Heart left ventricle (tissue), 16 donors: Measurements from ENCODE around the gene TPD52L1. TPM values are rescaled to one million over a fixed set of nuclear protein-coding genes. Genes with fewer than 3 reads are reported as not detected.

Experiments used
- ATAC-seq, 4 donors: fragments of 200-7000 bp; cut with Tn5 transposase; one replicate each; pipeline ENCODE4 v1.9.1; 2020 to 2022; ENCODE audit warnings: moderate library complexity in 4 of 4, mild to moderate bottlenecking in 3 of 4, moderate number of reproducible peaks in 1 of 4
- DNase-seq, 5 donors: peaks; one replicate each; pipeline ENCODE4 v3.0.0-alpha.2; 2020
- H3K27ac ChIP-seq, 12 donors: fragments of 200-600 bp; sonication (generic) in 4 of 12; one replicate each; pipeline versions ENCODE4 v1.5.0 to v1.8.0; 2016 to 2022; ENCODE audit warnings: mild to moderate bottlenecking in 2 of 12
- H3K27me3 ChIP-seq, 9 donors: fragments of 200-600 bp; sonication (generic) in 2 of 9; one replicate each; pipeline versions ENCODE4 v1.5.1 to v1.8.0; 2016 to 2022; ENCODE audit warnings: mild to moderate bottlenecking in 3 of 9
- H3K36me3 ChIP-seq, 9 donors: fragments of 200-600 bp; sonication (generic) in 2 of 9; one replicate each; pipeline versions ENCODE4 v1.5.0 to v1.8.0; 2018 to 2022; ENCODE audit warnings: mild to moderate bottlenecking in 2 of 9
- H3K4me1 ChIP-seq, 12 donors: fragments of 200-600 bp; sonication (generic) in 4 of 12; one replicate each; pipeline versions ENCODE4 v1.5.0 to v1.8.0; 2016 to 2022; ENCODE audit warnings: mild to moderate bottlenecking in 3 of 12
- H3K4me3 ChIP-seq, 12 donors: fragments of 200-600 bp; sonication (generic) in 4 of 12; one replicate each; pipeline versions ENCODE4 v1.5.0 to v1.8.0; 2017 to 2022; ENCODE audit warnings: mild to moderate bottlenecking in 9 of 12, moderate library complexity in 4 of 12
- H3K9me3 ChIP-seq, 12 donors: fragments of 200-600 bp; sonication (generic) in 4 of 12; one replicate each; pipeline versions ENCODE4 v1.5.0 to v1.8.0; 2016 to 2022; ENCODE audit warnings: mild to moderate bottlenecking in 1 of 12
- CTCF ChIP-seq, 12 donors: fragments of 200-600 bp; sonication (generic) in 4 of 12; IDR thresholded peaks; one replicate each; pipeline versions ENCODE4 v1.5.0 to v1.8.0; 2018 to 2022; ENCODE audit warnings: antibody characterized with exemption in 12 of 12, mild to moderate bottlenecking in 5 of 12
- POLR2A ChIP-seq, 2 donors: fragments of 450-650 bp; IDR thresholded peaks; one replicate each; pipeline ENCODE4 v1.6.1; 2017; ENCODE audit warnings: antibody characterized with exemption in 2 of 2, mild to moderate bottlenecking in 2 of 2, moderate library complexity in 2 of 2
- WGBS, 4 donors: extraction: QIAGEN DNeasy Blood & Tissue Kit in 2 of 4; methylation state at CpG; one replicate each; pipeline versions ENCODE4 v1.1.5 to v1.1.7; 2013 to 2018; 5-methylcytosine and 5-hydroxymethylcytosine counted together
- intact Hi-C, 10 donors: fragments of 100-400 bp; cut with DNase I; formaldehyde crosslinking; loops; one replicate each; pipeline versions ENCODE4 v1.11.1 to v1.14.2; 2022
- polyA plus RNA-seq, 2 donors: library from polyadenylated mRNA; stranded (reverse); fragments of 200-250 nt; gene quantifications; one replicate each; pipeline ENCODE4 v1.2.3, GENCODE V29; 2013
- total RNA-seq, 9 donors: library from RNA; depleted of rRNA in 2 of 9; stranded (reverse); fragments of >200 nt in 2 of 9; fragmentation: NEBNext Ultra II Directional in 3 of 9; extraction: Animal tissue kit (Norgen Biotek cat#: 25700) in 3 of 9; gene quantifications; one replicate each; pipeline versions ENCODE4 v1.1.0 to v1.2.4, GENCODE V29; 2016 to 2023
- donor health status: ischemic (EF 13 %, LVEDD 7.1; RV severe dilation, severe dysfunction).
- donor health status: healthy with polysubstance abuse.
- donor health status: DM: no; HTN: yes; CAD: no.
- donor health status: DM: no; HTN: no; CAD: no.
- donor health status: ischemic (EF 25% LVEDD 6.9; RV normal size, moderate dysfunction).
- donor health status: ischemic (EF 25% LVEDD 5.7; RV mildly dilated, moderate dysfunction).
- donor health status: healthy.
- donor health status: DM: yes; HTN: yes; CAD: no.
- donor health status: ischemic (EF 35%, LVEDD 5.7; RV mildly dilated, moderate dysfunction).
- donor health status: nonischemic (EF 11% LVEDD 7.7; RV severe dilation, severe dysfunction).
- donor health status: DM: yes; HTN: yes; CAD: no.
- donor health status: PGD.
- donor health status: ischemic (EF 29% LVEDD 5.4; RV normal size, mild dysfunction).
- donor health status: nonischemic (EF 23%, LVEDD 6.1; RV moderate dilation, normal function).

TPD52L1 gene
- total and polyA plus RNA-seq, 11 donors = 13.0 to 146 (median 69.2) TPM

GRCh38 chr6:125207956-125208355 lies 54.4 kb downstream of the TPD52L1 start:
- H3K27ac ChIP-seq = peak overlapping the region in 3 of 12 donors; percentile 27 to 52 (median 41)

GRCh38 chr6:125208625-125209249 lies 55.2 kb downstream of the TPD52L1 start:
- Histone ChIP-seq H3K36me3 (no peaks in the 10 kb centered on the region), H3K4me1 (peaks cover 0 to 20% (median 3%) of the 10 kb centered on the region in 12 donors), H3K27me3 (no peaks in the 10 kb centered on the region), H3K27ac (peak overlapping the region in 4 of 12 donors; percentile 22 to 52 (median 34)), H3K4me3 (no peak overlapping the region), H3K9me3 (no peaks in the 10 kb centered on the region)
- DNase-seq = no peak
- ATAC-seq = no peak
- intact Hi-C loops = no loop called here
- TF ChIP-seq CTCF (IDR thresholded peaks at IDR 0.05) (no peak), POLR2A (IDR thresholded peaks at IDR 0.05) (no peak)
- WGBS, 4 donors = 80 to 85% (median 84%) methylated on average over 5 of the region's 5 CpGs

More at GRCh38 chr6:125207956-125208355, 54.4 kb downstream of the TPD52L1 start:
- 67 to 90% (median 85%) methylated on average over 1 of the region's 1 CpG for WGBS, 4 donors
- Histone ChIP-seq H3K36me3 (no peaks in the 10 kb centered on the region), H3K4me1 (peaks cover 0 to 18% (median 6%) of the 10 kb centered on the region in 12 donors), H3K4me3 (no peak overlapping the region), H3K9me3 (no peaks in the 10 kb centered on the region), H3K27me3 (no peaks in the 10 kb centered on the region)
- TF ChIP-seq CTCF (IDR thresholded peaks at IDR 0.05) = no peak
- TF ChIP-seq POLR2A (IDR thresholded peaks at IDR 0.05) = no peak
- intact Hi-C loops = no loop called here
- DNase-seq (no peak), ATAC-seq (no peak)

GRCh38 chr6:125210667-125211066 lies 57.1 kb downstream of the TPD52L1 start:
- Histone ChIP-seq H3K27me3 (no peaks in the 10 kb centered on the region), H3K9me3 (no peaks in the 10 kb centered on the region), H3K4me1 (peaks cover 0 to 34% (median 1%) of the 10 kb centered on the region in 12 donors), H3K4me3 (no peak overlapping the region), H3K27ac (no peak overlapping the region), H3K36me3 (no peaks in the 10 kb centered on the region)
- intact Hi-C loops = loop anchor here in 1 of 10 donors (10.0 kb wide), 1 partner anchor 56 kb away; the partner anchor contains the start of gene TPD52L1
- no peak for DNase-seq
- WGBS, 4 donors = 94 to 100% (median 98%) methylated on average over 3 of the region's 3 CpGs
- no peak for TF ChIP-seq CTCF (IDR thresholded peaks at IDR 0.05)
- no peak for TF ChIP-seq POLR2A (IDR thresholded peaks at IDR 0.05)
- no peak for ATAC-seq

GRCh38 chr6:125211352-125211751 lies 57.8 kb downstream of the TPD52L1 start:
- H3K9me3 ChIP-seq = no peaks in the 10 kb centered on the region
- WGBS, 4 donors = 90 to 95% (median 93%) methylated on average over 6 of the region's 6 CpGs
- H3K27me3 ChIP-seq = no peaks in the 10 kb centered on the region
- intact Hi-C loops = loop anchor here in 1 of 10 donors (10.0 kb wide), 1 partner anchor 57 kb away; the partner anchor contains the start of gene TPD52L1
- ATAC-seq (no peak), DNase-seq (no peak)
- no peak overlapping the region for H3K27ac ChIP-seq
- no peak overlapping the region for H3K4me3 ChIP-seq
- peaks cover 0 to 34% (median 2%) of the 10 kb centered on the region in 12 donors for H3K4me1 ChIP-seq
- TF ChIP-seq CTCF (IDR thresholded peaks at IDR 0.05) (no peak), POLR2A (IDR thresholded peaks at IDR 0.05) (no peak)
- no peaks in the 10 kb centered on the region for H3K36me3 ChIP-seq
